HCT116 (cell line): Measurements from ENCODE around the gene MGME1. TPM values are rescaled to one million over a fixed set of nuclear protein-coding genes. Genes with fewer than 3 reads are reported as not detected.

Source experiments
- ATAC-seq: fragments of 200-7000 bp; cut with Tn5 transposase; 2 replicates; pipeline ENCODE4 v1.9.1; 2020; ENCODE audit warnings: mild to moderate bottlenecking, moderate library complexity
- BruUV-seq: library from RNA; stranded (reverse); fragments of 400-500 nt; replicated peaks from 2 replicates; lab custom pipeline; 2021; lab: Mats Ljungman, UMichigan
- CTCF ChIA-PET: fragments of 300-600 bp; sonication (Branson Sonifier 250); formaldehyde crosslinking; loops from one replicate; lab custom pipeline; 2021; ENCODE audit warnings: antibody characterized with exemption; lab: Charles Lee
- POLR2A ChIA-PET: fragments of 300-600, 350-600 bp; sonication (Branson Sonifier 250); formaldehyde crosslinking; loops from one replicate; lab custom pipeline; 2021; ENCODE audit warnings: antibody characterized with exemption; lab: Charles Lee
- RAD21 ChIA-PET, 2 experiments: fragments of 300-600 bp; sonication (Branson Sonifier 250); formaldehyde crosslinking; loops; one replicate each; lab custom pipeline; 2023; ENCODE audit warnings: low total read pairs in 2 of 2; ENCODE audit not compliant: uncharacterized antibody in 2 of 2, unreplicated experiment in 2 of 2, low non-redundant PET in 1 of 2; lab: Charles Lee
- DNase-seq: peaks from one replicate; pipeline ENCODE4 v3.0.0-alpha.2; 2010; ENCODE audit warnings: low read depth, low spot score
- H2AFZ ChIP-seq: fragments of 200-600 bp; shearing (Covaris generic), sonication (generic); 2 replicates; pipeline ENCODE4 v1.6.1; 2017; ENCODE audit warnings: low read depth, mixed run types, mixed read lengths, antibody characterized with exemption, low read length; ENCODE audit not compliant: poor library complexity, severe bottlenecking
- H3K27ac ChIP-seq: 2 replicates; pipeline ENCODE4 v1.5.1; 2012; ENCODE audit warnings: low read depth, low read length
- H3K27me3 ChIP-seq: fragments of 200-600 bp; sonication (generic); 2 replicates; pipeline ENCODE4 v1.6.1; 2016; ENCODE audit warnings: mixed run types, low read length, mixed read lengths; ENCODE audit not compliant: insufficient read depth
- H3K36me3 ChIP-seq, 2 experiments: fragments of 200-500 bp in 1 of 2; fragments of 200-600 bp in 1 of 2; sonication (Bioruptor generic) in 1 of 2; sonication (generic) in 1 of 2; 2 replicates each; pipeline versions ENCODE4 v1.5.1 to v1.6.1; 2014 to 2016; ENCODE audit warnings: low read length in 2 of 2, inconsistent platforms in 1 of 2, mixed read lengths in 1 of 2, mixed run types in 1 of 2; ENCODE audit not compliant: insufficient read depth in 2 of 2, control insufficient read depth in 1 of 2
- H3K4me1 ChIP-seq, 2 experiments: fragments of 200-600 bp in 1 of 2; sonication (generic) in 1 of 2; 2 replicates each; pipeline versions ENCODE4 v1.5.1 to v1.6.1; 2012 to 2017; ENCODE audit warnings: low read length in 2 of 2, inconsistent platforms in 1 of 2, mild to moderate bottlenecking in 1 of 2, mixed read lengths in 1 of 2, mixed run types in 1 of 2, moderate library complexity in 1 of 2; ENCODE audit not compliant: insufficient read depth in 2 of 2, control insufficient read depth in 1 of 2
- H3K4me2 ChIP-seq: fragments of 200-600 bp; sonication (generic); 2 replicates; pipeline ENCODE4 v1.6.1; 2017; ENCODE audit warnings: mixed run types, low read length, mixed read lengths
- H3K4me3 ChIP-seq, 2 experiments: fragments of 200-600 bp in 1 of 2; sonication (generic) in 1 of 2; replicated peaks in 1 of 2; 2 replicates each; pipeline ENCODE4 v1.5.1; 2011 to 2016; ENCODE audit warnings: low read length in 2 of 2, control low read depth in 1 of 2, low read depth in 1 of 2, mild to moderate bottlenecking in 1 of 2, mixed read lengths in 1 of 2, mixed run types in 1 of 2
- H3K79me2 ChIP-seq: fragments of 200-600 bp; sonication (generic); 2 replicates; pipeline ENCODE4 v1.6.1; 2017; ENCODE audit warnings: mild to moderate bottlenecking, mixed run types, low read length, moderate library complexity, mixed read lengths; ENCODE audit not compliant: insufficient read depth
- H3K9ac ChIP-seq: fragments of 200-600 bp; sonication (generic); 2 replicates; pipeline ENCODE4 v1.6.1; 2016; ENCODE audit warnings: low read length, mixed read lengths
- H3K9me2 ChIP-seq: fragments of 200-600 bp; sonication (generic), shearing (Covaris generic); 2 replicates; pipeline ENCODE4 v1.6.1; 2017; ENCODE audit warnings: mixed run types, mild to moderate bottlenecking, moderate library complexity; ENCODE audit not compliant: insufficient read depth
- H3K9me3 ChIP-seq, 2 experiments: fragments of 200-500 bp in 1 of 2; fragments of 200-600 bp in 1 of 2; sonication (Bioruptor generic) in 1 of 2; sonication (generic) in 1 of 2; 2 replicates each; pipeline ENCODE4 v1.6.1; 2014 to 2017; ENCODE audit warnings: low read length in 2 of 2, mixed read lengths in 2 of 2, inconsistent platforms in 1 of 2, low read depth in 1 of 2, mild to moderate bottlenecking in 1 of 2, mixed run types in 1 of 2, moderate library complexity in 1 of 2; ENCODE audit not compliant: control insufficient read depth in 1 of 2, insufficient read depth in 1 of 2
- H4K20me1 ChIP-seq: fragments of 200-600 bp; sonication (generic), shearing (Covaris generic); 2 replicates; pipeline ENCODE4 v1.6.1; 2017; ENCODE audit warnings: mixed run types, mild to moderate bottlenecking, moderate library complexity; ENCODE audit not compliant: insufficient read depth
- CBX3 ChIP-seq: IDR thresholded peaks from 2 replicates; pipeline ENCODE4 v1.6.1; 2012; ENCODE audit warnings: low read depth
- CTCF ChIP-seq, 3 experiments: fragments of 200-600 bp in 1 of 3; sonication (generic) in 1 of 3; IDR thresholded peaks in 2 of 3; conservative IDR thresholded peaks in 1 of 3; 2 replicates each; pipeline ENCODE4 v1.5.1; 2012 to 2017; ENCODE audit warnings: low read depth in 2 of 3, low read length in 2 of 3, antibody characterized with exemption in 1 of 3, borderline replicate concordance in 1 of 3, control low read depth in 1 of 3, mild to moderate bottlenecking in 1 of 3, mixed read lengths in 1 of 3, mixed run types in 1 of 3, moderate library complexity in 1 of 3; ENCODE audit not compliant: insufficient read depth in 1 of 3
- EGR1 ChIP-seq: IDR thresholded peaks from 2 replicates; pipeline ENCODE4 v1.6.1; 2012; ENCODE audit warnings: low read depth
- JUND ChIP-seq: IDR thresholded peaks from 2 replicates; pipeline ENCODE4 v1.6.1; 2012
- POLR2A ChIP-seq: IDR thresholded peaks from 2 replicates; pipeline ENCODE4 v1.7.0; 2011; ENCODE audit warnings: borderline replicate concordance; ENCODE audit not compliant: insufficient read depth, insufficient read length; ENCODE audit errors: extremely low read depth
- POLR2AphosphoS5 ChIP-seq: IDR thresholded peaks from 2 replicates; pipeline ENCODE4 v1.6.1; 2011; ENCODE audit warnings: mild to moderate bottlenecking, low read depth, low read length, moderate library complexity
- REST ChIP-seq: IDR thresholded peaks from 2 replicates; pipeline ENCODE4 v1.6.1; 2012; ENCODE audit warnings: low read depth
- SP1 ChIP-seq: IDR thresholded peaks from 2 replicates; pipeline ENCODE4 v1.6.1; 2012; ENCODE audit warnings: low read depth
- ZFX ChIP-seq: fragments of 450-650 bp; IDR thresholded peaks from 2 replicates; pipeline ENCODE4 v1.6.1; 2017
- ZNF274 ChIP-seq: fragments of 200-500 bp; sonication (Bioruptor generic); IDR thresholded peaks from 2 replicates; pipeline ENCODE4 v1.6.1; 2014; ENCODE audit warnings: mild to moderate bottlenecking, low read depth, low read length, inconsistent platforms
- intact Hi-C: fragments of 100-400 bp; cut with micrococcal nuclease; formaldehyde crosslinking; loops from 2 replicates; pipeline ENCODE4 v1.10.0; 2022
- total RNA-seq: library from RNA; stranded (reverse); gene quantifications from one replicate; pipeline ENCODE4 v1.2.1, GENCODE V29; 2021; ENCODE audit not compliant: unreplicated experiment

Gene MGME1
- total RNA-seq, 1 experiment from 2014 or later: 37.1 TPM

- TF ChIP-seq POLR2A: no peak
- no peak for TF ChIP-seq POLR2AphosphoS5
- no peak for TF ChIP-seq SP1
- TF ChIP-seq, all 23 proteins: peak for 0
Observed at GRCh38 chr20:17948442-17948841, 20.4 kb upstream of the MGME1 start (continued).

- ChIA-PET POLR2A (no interaction called here), RAD21 (no interaction called here), CTCF (no interaction called here)
- H3K27ac ChIP-seq: no peak overlapping the region
- no TSS peak for BruUV-seq
- no peak for TF ChIP-seq EGR1
- TF ChIP-seq CBX3: no peak
- TF ChIP-seq REST: no peak
- no peak for TF ChIP-seq ZNF274
- no peak for TF ChIP-seq POLR2AphosphoS5
- TF ChIP-seq JUND: no peak
- TF ChIP-seq CTCF (IDR thresholded peaks at IDR 0.05 in 2 of 3, conservative IDR thresholded peaks at IDR 0.05 in 1 of 3; ENCODE audit: borderline replicate concordance in 1 of 3, insufficient read depth in 1 of 3, low read depth in 2 of 3, low read length in 2 of 3): no peak
- TF ChIP-seq ZFX: no peak
- intact Hi-C loops: no loop called here
- H3K9ac ChIP-seq: no peak overlapping the region
- H3K79me2 ChIP-seq: peaks cover 99% of the 10 kb centered on the region
- no peaks in the 10 kb centered on the region for H3K9me3 ChIP-seq
- peaks cover 95 to 98% of the 10 kb centered on the region in 2 experiments for H3K36me3 ChIP-seq
- H3K9me2 ChIP-seq: no peaks in the 10 kb centered on the region
- no peak for DNase-seq
- no peaks in the 10 kb centered on the region for H3K4me1 ChIP-seq
- H3K4me2 ChIP-seq: no peak overlapping the region
- no peak overlapping the region for H2AFZ ChIP-seq
- ATAC-seq: no peak
- H4K20me1 ChIP-seq: peaks cover 7% of the 10 kb centered on the region; the same call in 1 of the 2 replicates
- H3K27me3 ChIP-seq: no peaks in the 10 kb centered on the region
- no peak overlapping the region for H3K4me3 ChIP-seq
Observed at GRCh38 chr20:17949899-17950298, 18.9 kb upstream of the MGME1 start.
